Measurements from ENCODE around the gene FIBCD1. TPM values are rescaled to one million over a fixed set of nuclear protein-coding genes. Genes with fewer than 3 reads are reported as not detected.

Gene FIBCD1
- polyA plus RNA-seq, 1 of the 3 experiments (the other 2 are of a cell fraction): 1.3 TPM

- Histone ChIP-seq H3K4me3 (ENCODE audit: low read depth in 2 of 2, low read length in 1 of 2) (no peak overlapping the region), H3F3A (replicated peaks; ENCODE audit: insufficient read depth) (peaks cover 42% of the 10 kb centered on the region), H2AFZ (ENCODE audit: low read depth) (no peak overlapping the region), H3K27ac (ENCODE audit: low read depth in 2 of 2, low read length in 1 of 2) (peak overlapping the region; percentile 51 to 89), H3K36me3 (replicated peaks in 1 of 2; ENCODE audit: control insufficient read depth in 1 of 2, insufficient read depth in 2 of 2, low read length in 1 of 2) (peaks cover 35 to 49% of the 10 kb centered on the region in 2 experiments), H3K9me2 (no peaks in the 10 kb centered on the region), H3K9ac (peak overlapping the region; percentile 54), H3K4me2 (peak overlapping the region; percentile 66), H3K79me2 (ENCODE audit: insufficient read depth) (peaks cover 98% of the 10 kb centered on the region), H3K9me3 (no peaks in the 10 kb centered on the region), H3K27me3 (ENCODE audit: insufficient read depth) (no peaks in the 10 kb centered on the region), H3K4me1 (ENCODE audit: control insufficient read depth in 1 of 2, insufficient read depth in 2 of 2, low read depth in 1 of 2, low read length in 1 of 2) (peaks cover 13 to 26% of the 10 kb centered on the region in 2 experiments; a peak in 3 of 4 replicates), H4K20me1 (ENCODE audit: insufficient read depth) (peaks cover 65% of the 10 kb centered on the region)
- no peak for DNase-seq
- ChIA-PET CTCF (interaction anchor here (0.6 to 7.5 kb wide), 5 partner anchors 8 to 160 kb away, joined by 3 to 86 read pairs (median 3); no protein-coding TSS in a partner anchor), POLR2A (no interaction called here)
- WGBS (ENCODE audit: low lambda C conversion rate): 83% methylated on average over 24 of the region's 28 CpGs
- TF ChIP-seq GATA2 (CRISPR knock-in tag; IDR thresholded peaks at IDR 0.05) (no peak), YY1 (IDR thresholded peaks at IDR 0.05; ENCODE audit: low read depth) (no peak), NRF1 (IDR thresholded peaks at IDR 0.05; ENCODE audit: low read depth, low read length) (no peak), MAX (IDR thresholded peaks at IDR 0.05; ENCODE audit: low read depth) (peak; percentile 58; the same call in 1 of the 2 replicates), USF2 (IDR thresholded peaks at IDR 0.05; ENCODE audit: borderline replicate concordance, low read depth, low read length) (no peak), FOSL2 (IDR thresholded peaks at IDR 0.05; ENCODE audit: borderline replicate concordance, low read depth) (peak; percentile 65; the same call in 1 of the 2 replicates), IRF3 (IDR thresholded peaks at IDR 0.05; ENCODE audit: low read depth, low read length) (no peak), RFX5 (IDR thresholded peaks at IDR 0.05; ENCODE audit: low read length) (no peak), CTCF (IDR thresholded peaks at IDR 0.05) (peak; percentile 53), MEF2A (IDR thresholded peaks at IDR 0.05; ENCODE audit: borderline replicate concordance, low read depth) (no peak), RXRA (IDR thresholded peaks at IDR 0.05; ENCODE audit: borderline replicate concordance, low read depth) (no peak; the same call in 1 of the 2 replicates), NFIC (IDR thresholded peaks at IDR 0.05; ENCODE audit: borderline replicate concordance) (no peak; the same call in 1 of the 2 replicates), EZH2phosphoT487 (IDR thresholded peaks at IDR 0.05; ENCODE audit: borderline replicate concordance, low read depth) (no peak), POLR2AphosphoS5 (IDR thresholded peaks at IDR 0.05; ENCODE audit: low read depth, low read length) (no peak; the same call in 1 of the 2 replicates), ELF1 (IDR thresholded peaks at IDR 0.05) (0 out of 2 replicates have a peak, but pooled peaks have one; percentile 48), RCOR1 (IDR thresholded peaks at IDR 0.05; ENCODE audit: low read length) (no peak), TEAD4 (IDR thresholded peaks at IDR 0.05; ENCODE audit: borderline replicate concordance, insufficient read depth) (peak; percentile 34; the same call in 1 of the 2 replicates), USF1 (IDR thresholded peaks at IDR 0.05; ENCODE audit: borderline replicate concordance, low read depth) (no peak), REST (IDR thresholded peaks at IDR 0.05; ENCODE audit: low read depth, low read length) (no peak), MXI1 (IDR thresholded peaks at IDR 0.05; ENCODE audit: low read depth, low read length) (no peak), CHD2 (IDR thresholded peaks at IDR 0.05; ENCODE audit: low read length, partially characterized antibody) (no peak), GABPA (IDR thresholded peaks at IDR 0.05; ENCODE audit: low read depth) (no peak), RAD21 (IDR thresholded peaks at IDR 0.05; ENCODE audit: low read length) (peak; percentile 29; the same call in 1 of the 2 replicates)
Measured at GRCh38 chr9:130860458-130861316, 78.4 kb downstream of the FIBCD1 start.
